AG08396 (cell line): ENCODE results near the gene RS1.
A peak's percentile ranks its signal among the peaks of the same experiment; 100 is the strongest.

Experiments
- DNase-seq: peaks from one replicate; pipeline ENCODE4 v3.0.0; 2012; ENCODE audit warnings: low spot score, mixed read lengths

Gene RS1

GRCh38 chrX:18668071-18668835 lies 3.7 kb downstream of the RS1 start:
- no peak for DNase-seq

GRCh38 chrX:18666614-18667013 lies 5.3 kb downstream of the RS1 start:
- DNase-seq = no peak

DNA sequence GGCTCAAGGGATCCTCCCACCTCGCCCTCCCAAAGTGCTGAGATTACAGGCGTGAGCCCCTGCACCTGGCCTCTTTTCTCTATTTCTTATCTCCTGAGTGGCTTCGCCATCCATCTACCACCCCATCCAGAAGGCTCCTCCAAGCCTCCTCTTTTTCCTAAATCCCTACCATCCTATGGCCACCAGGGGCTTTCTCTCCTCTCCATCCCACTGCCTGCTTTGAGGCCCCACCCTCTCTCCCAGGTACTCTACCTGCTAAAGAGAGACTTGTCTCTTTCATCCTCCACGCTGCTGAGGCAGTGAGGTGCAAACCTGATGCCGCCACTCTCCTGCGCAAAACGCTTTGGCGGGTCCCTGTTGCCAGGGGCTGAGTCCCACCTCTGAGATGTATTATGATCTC lies 7.0 kb downstream of the RS1 start:
- DNase-seq = no peak

DNA sequence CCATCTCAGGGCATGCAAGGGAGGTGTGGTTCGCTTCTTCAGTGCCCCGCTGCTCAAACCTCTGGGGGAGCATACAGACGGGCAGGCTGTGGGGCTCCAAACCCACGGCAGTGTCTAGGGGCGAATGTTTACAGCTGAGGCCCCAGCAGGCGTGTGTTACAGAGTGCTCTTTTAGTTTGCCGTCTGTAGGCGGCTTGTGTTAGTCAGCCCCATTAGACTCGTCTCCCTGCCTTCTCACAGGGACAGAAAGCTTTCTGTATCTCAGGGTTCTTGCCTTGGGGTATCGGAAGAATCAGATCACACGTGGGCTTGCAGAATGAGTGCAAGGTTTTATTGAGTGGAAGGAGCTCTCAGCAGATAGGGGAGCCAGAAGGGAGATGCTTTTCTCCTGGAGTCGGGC lies 10.6 kb downstream of the RS1 start:
- no peak for DNase-seq

GRCh38 chrX:18654875-18655836 lies 16.8 kb downstream of the RS1 start:
- no peak for DNase-seq

GRCh38 chrX:18652636-18653035 lies 19.3 kb downstream of the RS1 start:
- no peak for DNase-seq

DNA sequence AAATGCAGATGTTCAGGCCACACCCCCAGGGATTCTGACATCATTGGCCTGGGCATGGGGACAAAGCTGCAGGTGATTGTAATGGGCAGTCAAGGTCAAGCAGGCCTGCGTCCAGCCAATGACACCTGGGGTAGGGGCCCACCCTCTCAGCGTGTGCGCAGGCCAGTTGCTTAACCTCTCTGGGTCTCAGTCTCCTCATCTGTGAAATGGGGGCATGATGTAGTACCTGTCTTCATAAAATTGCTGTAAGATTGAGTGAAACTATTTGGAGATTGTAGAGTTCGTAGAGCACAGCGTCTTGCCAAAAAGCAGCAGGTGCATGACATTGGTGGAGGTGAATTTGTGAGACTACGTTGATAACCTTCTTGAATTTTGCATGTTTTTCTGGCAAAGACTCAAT lies 21.2 kb downstream of the RS1 start:
- no peak for DNase-seq

- DNase-seq = no peak
Observed at GRCh38 chrX:18649498-18649951, 22.4 kb downstream of the RS1 start.

DNA sequence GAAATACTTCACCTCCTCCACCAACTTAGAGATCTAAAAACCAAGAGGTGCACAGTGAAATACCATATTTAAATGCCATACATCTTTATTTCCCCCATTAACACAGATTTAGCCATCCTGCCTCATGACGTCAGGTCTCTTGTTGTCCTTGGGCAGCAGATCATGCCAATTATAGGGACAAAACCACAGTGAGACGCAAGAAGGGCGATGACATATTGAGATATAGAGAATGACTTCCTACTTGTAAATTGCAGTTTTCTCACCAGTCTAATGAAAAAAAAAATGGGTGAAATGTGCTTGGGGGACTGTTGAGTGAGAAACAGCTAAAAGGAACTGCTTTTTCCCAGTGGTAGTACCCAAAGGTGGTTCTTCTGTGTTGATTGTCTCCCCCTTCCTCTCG lies 24.3 kb downstream of the RS1 start:
- DNase-seq = no peak

DNA sequence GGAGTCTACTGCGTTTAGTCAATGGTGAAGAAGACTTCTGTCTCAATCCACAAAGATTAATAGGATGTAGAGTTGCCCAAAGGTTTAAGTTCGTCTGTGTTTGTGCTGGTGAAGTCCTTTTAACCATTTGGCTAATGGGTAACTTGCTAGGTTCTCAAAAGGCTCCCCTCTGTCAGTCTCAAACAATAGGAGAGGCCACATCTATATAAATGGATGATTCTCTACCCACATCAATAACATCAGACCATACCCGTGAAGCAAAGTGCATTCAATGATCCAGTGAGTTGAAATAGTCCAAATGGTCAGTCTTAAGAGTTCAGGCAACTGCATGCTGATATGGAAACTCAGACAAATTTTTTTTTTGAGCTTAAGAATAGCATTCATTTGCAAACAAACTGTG lies 28.1 kb downstream of the RS1 start:
- DNase-seq = no peak

DNA sequence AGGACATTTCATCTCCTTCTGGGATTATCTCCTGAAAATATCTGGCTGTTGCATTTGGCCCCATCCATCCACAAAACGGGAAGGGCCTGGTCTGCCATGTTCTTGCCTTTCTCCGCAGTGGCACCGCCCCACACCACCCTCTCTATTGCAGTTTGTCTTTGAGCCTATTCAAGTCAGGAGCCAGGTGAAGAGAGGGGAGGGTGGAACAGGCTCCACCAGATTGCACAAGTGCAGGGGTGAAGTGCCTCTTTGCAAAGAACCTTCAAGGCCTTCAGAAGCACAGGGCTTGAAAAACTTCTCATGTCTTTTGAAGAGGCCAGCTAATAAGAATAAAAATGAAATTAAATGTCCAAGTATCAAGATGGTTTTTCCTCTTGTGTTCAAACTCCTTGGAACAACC lies 28.7 kb downstream of the RS1 start:
- DNase-seq = no peak

DNA sequence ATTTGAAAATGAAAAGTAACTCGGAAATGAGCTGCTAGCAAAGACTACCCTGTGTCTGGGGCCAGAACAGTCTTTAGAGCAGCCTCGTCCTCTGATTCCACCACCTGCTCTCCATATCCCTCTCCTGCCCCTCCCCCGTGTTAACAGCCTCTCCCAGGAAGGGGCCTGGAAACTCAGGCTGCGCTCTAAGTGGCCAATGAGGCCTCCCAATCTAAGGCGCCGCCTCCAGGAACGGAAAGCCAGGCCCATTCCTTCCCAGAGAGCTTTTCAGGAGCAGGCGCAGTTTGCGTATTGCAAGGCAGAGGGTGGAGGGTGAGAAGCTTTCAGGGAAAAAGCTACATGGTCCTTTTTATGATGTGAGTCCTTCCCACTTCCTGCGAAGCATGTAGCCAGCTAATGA lies 31.2 kb downstream of the RS1 start:
- DNase-seq = no peak

- no peak for DNase-seq
Observed at GRCh38 chrX:18639280-18639679, 32.6 kb downstream of the RS1 start.

DNA sequence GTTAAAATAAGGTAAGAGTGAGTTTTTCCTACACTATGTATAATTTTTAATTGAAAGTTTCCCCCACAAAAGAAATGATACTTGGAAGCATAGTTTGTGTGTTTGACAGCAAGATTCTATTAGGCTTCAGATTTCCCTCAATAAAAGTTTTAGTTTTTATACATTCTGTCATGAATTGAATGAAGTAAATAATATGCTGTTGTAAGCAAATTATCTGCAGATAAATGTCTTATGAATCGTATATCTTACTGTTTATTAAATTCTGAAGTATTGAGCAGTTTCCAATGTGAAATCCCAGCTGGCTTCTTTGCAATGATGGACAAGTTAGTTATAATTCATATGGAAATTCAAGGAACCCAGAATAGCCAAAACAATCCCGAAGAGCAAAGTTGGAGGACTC lies 33.5 kb downstream of the RS1 start:
- DNase-seq = no peak

- DNase-seq = no peak
Observed at GRCh38 chrX:18630934-18631333, 41.0 kb downstream of the RS1 start.

GRCh38 chrX:18624599-18624998 lies 47.3 kb downstream of the RS1 start:
- no peak for DNase-seq

DNA sequence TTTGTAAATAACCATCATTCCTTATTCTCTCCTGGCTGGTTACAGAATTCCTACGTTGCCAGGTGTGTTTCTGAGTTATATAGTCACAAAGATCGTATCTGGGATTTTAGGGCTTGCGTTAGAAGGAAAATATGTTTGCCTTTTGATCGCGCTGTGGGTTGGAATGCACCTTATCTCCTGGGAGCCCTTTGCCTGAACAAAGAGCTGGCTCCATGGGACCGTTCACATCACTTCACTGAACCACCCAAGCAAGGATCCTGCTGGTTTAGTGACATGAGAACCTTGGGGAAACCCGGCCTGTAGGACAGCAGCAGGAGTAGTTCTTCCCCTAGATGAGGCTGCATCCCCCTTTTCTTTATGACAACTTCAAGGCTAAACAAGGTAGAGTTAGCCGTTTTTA lies 51.6 kb downstream of the RS1 start:
- no peak for DNase-seq

GRCh38 chrX:18619288-18619687 lies 52.6 kb downstream of the RS1 start:
- no peak for DNase-seq

GRCh38 chrX:18617407-18617750 lies 54.5 kb downstream of the RS1 start:
- peak; percentile 27 for DNase-seq

- DNase-seq = no peak
Observed at GRCh38 chrX:18616688-18617406, 55.1 kb downstream of the RS1 start.

GRCh38 chrX:18613930-18614639 lies 57.8 kb downstream of the RS1 start:
- DNase-seq = no peak

DNA sequence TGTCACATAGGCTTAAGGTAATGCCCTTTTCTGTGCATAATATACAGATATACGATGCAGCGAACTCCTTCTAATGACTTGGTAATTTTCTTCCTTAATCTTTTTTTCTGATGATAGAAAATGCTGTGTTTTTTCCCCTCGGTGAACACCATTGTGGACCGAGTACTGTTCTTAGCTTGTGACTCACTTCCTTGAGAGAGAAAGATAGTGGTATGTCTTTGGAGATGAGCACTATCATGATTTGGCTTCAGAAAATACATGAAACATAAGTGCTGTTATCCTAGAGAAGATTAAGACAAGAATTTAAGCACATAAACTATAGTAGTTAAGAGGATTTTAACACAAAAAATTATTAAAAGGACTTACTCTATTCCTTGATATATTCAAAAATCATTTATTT lies 63.9 kb downstream of the RS1 start:
- DNase-seq = no peak
